Glutamatergic neuron (in vitro differentiated cells): ENCODE measurements around the gene CTDSP2. TPM values are rescaled to one million over a fixed set of nuclear protein-coding genes. Genes with fewer than 3 reads are reported as not detected.

ENCODE experiments used
- DNase-seq: peaks from one replicate; pipeline ENCODE4 v3.0.0; 2022
- H3K27ac Mint-ChIP-seq: one replicate; pipeline ENCODE4 v1.8.0; 2020; ENCODE audit warnings: mild to moderate bottlenecking, mixed read lengths, inconsistent platforms; ENCODE audit not compliant: unreplicated experiment
- H3K27me3 Mint-ChIP-seq: one replicate; pipeline ENCODE4 v1.8.0; 2020; ENCODE audit warnings: mild to moderate bottlenecking, moderate library complexity, mixed read lengths, inconsistent platforms; ENCODE audit not compliant: unreplicated experiment
- H3K36me3 Mint-ChIP-seq: one replicate; pipeline ENCODE4 v1.8.0; 2020; ENCODE audit warnings: mild to moderate bottlenecking, mixed read lengths, inconsistent platforms; ENCODE audit not compliant: unreplicated experiment
- H3K4me1 Mint-ChIP-seq: one replicate; pipeline ENCODE4 v1.8.0; 2020; ENCODE audit warnings: mild to moderate bottlenecking, low read depth, mixed read lengths, inconsistent platforms; ENCODE audit not compliant: unreplicated experiment
- H3K4me3 Mint-ChIP-seq: one replicate; pipeline ENCODE4 v1.8.0; 2020; ENCODE audit warnings: mild to moderate bottlenecking, mixed read lengths, inconsistent platforms; ENCODE audit not compliant: unreplicated experiment
- H3K9me3 Mint-ChIP-seq: one replicate; pipeline ENCODE4 v1.8.0; 2020; ENCODE audit warnings: mild to moderate bottlenecking, moderate library complexity, mixed read lengths, inconsistent platforms; ENCODE audit not compliant: unreplicated experiment
- CTCF ChIP-seq: fragments of 200-600 bp; sonication (generic); IDR thresholded peaks from one replicate; pipeline ENCODE4 v1.5.0; 2021; ENCODE audit not compliant: partially characterized antibody, unreplicated experiment
- total RNA-seq: library from RNA; stranded (reverse); fragmentation: NEBNext Ultra II Directional; extraction: Animal tissue kit (Norgen Biotek cat#: 25700); gene quantifications from one replicate; pipeline ENCODE4 v1.2.1, GENCODE V29; 2021; ENCODE audit not compliant: unreplicated experiment

Gene CTDSP2
- total RNA-seq, 1 donor from 2014 or later = 127 TPM

GRCh38 chr12:57793920-57794319, 52.6 kb downstream of the CTDSP2 start:
- TF ChIP-seq CTCF = no peak
- H3K4me3 Mint-ChIP-seq = no peak overlapping the region
- peaks cover 2% of the 10 kb centered on the region for H3K27me3 Mint-ChIP-seq
- H3K36me3 Mint-ChIP-seq = no peaks in the 10 kb centered on the region
- DNase-seq = no peak
- no peaks in the 10 kb centered on the region for H3K9me3 Mint-ChIP-seq
- H3K27ac Mint-ChIP-seq = no peak overlapping the region
- H3K4me1 Mint-ChIP-seq = no peaks in the 10 kb centered on the region

DNA sequence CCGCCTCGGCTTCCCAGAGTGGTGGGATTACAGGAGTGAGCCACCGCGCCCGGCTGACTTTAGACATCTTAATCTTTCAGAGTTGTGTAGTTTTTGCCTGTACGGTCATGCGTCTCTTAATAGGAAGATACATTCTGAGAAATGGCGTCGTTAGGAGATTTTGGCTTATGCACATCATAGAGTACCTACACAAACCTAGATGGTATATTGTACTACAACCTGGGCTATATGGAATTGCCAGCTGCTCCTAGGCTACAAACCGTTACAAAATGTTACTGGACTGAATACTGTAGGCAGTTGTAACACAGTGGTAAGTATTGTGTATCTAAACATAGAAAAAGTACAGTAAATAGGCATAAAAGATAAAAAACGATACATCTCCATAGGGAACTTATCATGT, 62.7 kb downstream of the CTDSP2 start:
- H3K4me3 Mint-ChIP-seq = peak overlapping the region; percentile 26
- peaks cover 2% of the 10 kb centered on the region for H3K27me3 Mint-ChIP-seq
- H3K9me3 Mint-ChIP-seq = peaks cover 6% of the 10 kb centered on the region
- DNase-seq = no peak
- no peak overlapping the region for H3K27ac Mint-ChIP-seq
- TF ChIP-seq CTCF = no peak
- H3K4me1 Mint-ChIP-seq = no peaks in the 10 kb centered on the region
- H3K36me3 Mint-ChIP-seq = no peaks in the 10 kb centered on the region

DNA sequence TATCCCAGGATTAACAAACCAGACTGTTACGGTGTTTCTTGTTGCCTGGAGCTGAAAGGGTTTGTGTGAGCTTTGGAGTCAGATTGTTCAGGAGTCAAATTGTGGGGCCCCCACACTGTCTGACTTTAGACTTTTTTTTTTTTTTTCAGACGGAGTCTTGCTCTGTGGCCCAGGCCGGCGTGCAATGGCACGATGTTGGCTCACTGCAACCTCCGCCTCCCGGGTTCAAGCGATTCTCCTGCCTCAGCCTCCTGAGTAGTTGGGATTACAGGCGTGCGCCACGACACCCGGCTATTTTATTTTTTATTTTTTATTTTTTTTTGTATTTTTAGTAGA, 63.1 kb downstream of the CTDSP2 start:
- peak overlapping the region; percentile 89 for H3K27ac Mint-ChIP-seq
- H3K4me1 Mint-ChIP-seq = no peaks in the 10 kb centered on the region
- TF ChIP-seq CTCF = no peak
- peaks cover 2% of the 10 kb centered on the region for H3K27me3 Mint-ChIP-seq
- H3K4me3 Mint-ChIP-seq = peak overlapping the region; percentile 97
- no peaks in the 10 kb centered on the region for H3K36me3 Mint-ChIP-seq
- no peak for DNase-seq
- H3K9me3 Mint-ChIP-seq = peaks cover 6% of the 10 kb centered on the region

GRCh38 chr12:57782608-57783465, 63.7 kb downstream of the CTDSP2 start, which contains the start of gene TSFM:
TSFM (plus strand) TSS chr12:57782787; CDS start chr12:57782802, 15 bp downstream.
- Mint-ChIP-seq H3K4me1 (no peaks in the 10 kb centered on the region), H3K36me3 (no peaks in the 10 kb centered on the region), H3K27ac (peak within 1 kb of the TSS; percentile 89), H3K4me3 (peak within 1 kb of the TSS; percentile 97), H3K9me3 (peaks cover 6% of the 10 kb centered on the region), H3K27me3 (peaks cover 2% of the 10 kb centered on the region)
- DNase-seq = peak; percentile 99
- peak; percentile 88 for TF ChIP-seq CTCF

- H3K9me3 Mint-ChIP-seq = peaks cover 6% of the 10 kb centered on the region
- H3K27me3 Mint-ChIP-seq = peaks cover 3% of the 10 kb centered on the region
- no peak overlapping the region for H3K27ac Mint-ChIP-seq
These were observed 64.3 kb downstream of the CTDSP2 start for GRCh38 chr12:57782243-57782607.

More at GRCh38 chr12:57782243-57782607, 64.3 kb downstream of the CTDSP2 start:
- no peak for TF ChIP-seq CTCF
- H3K4me3 Mint-ChIP-seq = peak overlapping the region; percentile 97
- H3K4me1 Mint-ChIP-seq = no peaks in the 10 kb centered on the region
- H3K36me3 Mint-ChIP-seq = no peaks in the 10 kb centered on the region
- no peak for DNase-seq
